GM12878 (cell line): ENCODE data around the gene PRKN. TPM values are rescaled to one million over a fixed set of nuclear protein-coding genes. Genes with fewer than 3 reads are reported as not detected.

Experiments used
- ATAC-seq: fragments of 200-7000 bp; cut with Tn5 transposase; 3 replicates; pipeline ENCODE4 v1.9.1; 2020; ENCODE audit warnings: mild to moderate bottlenecking, moderate library complexity
- BruUV-seq: library from RNA; stranded (reverse); fragments of 400-500 nt; replicated peaks from 2 replicates; lab custom pipeline; 2021; lab: Mats Ljungman, UMichigan
- CTCF ChIA-PET: fragments of 300-600 bp; sonication (Branson Sonifier 250); formaldehyde crosslinking; extraction: SDS; loops from one replicate; lab custom pipeline; 2021; ENCODE audit warnings: inconsistent platforms; lab: Yijun Ruan, JAX
- POLR2A ChIA-PET: fragments of 350-600 bp; formaldehyde crosslinking; extraction: SDS; loops from one replicate; lab custom pipeline; 2021; ENCODE audit warnings: inconsistent platforms; lab: Charles Lee
- RAD21 ChIA-PET: fragments of 300-600 bp; sonication (Branson Sonifier 250); formaldehyde crosslinking; loops from one replicate; lab custom pipeline; 2023; ENCODE audit warnings: antibody characterized with exemption; ENCODE audit not compliant: unreplicated experiment; lab: Charles Lee
- SMC1A ChIA-PET: fragments of 300-600 bp; sonication (Branson Sonifier 250); formaldehyde crosslinking; loops from one replicate; lab custom pipeline; 2023; ENCODE audit not compliant: unreplicated experiment, uncharacterized antibody; lab: Charles Lee
- DNase-seq: peaks from one replicate; pipeline ENCODE4 v3.0.0-alpha.2; 2011; ENCODE audit warnings: low read depth, low spot score
- FAIRE-seq: peaks from 3 replicates; lab custom pipeline; 2011; peaks lifted over from hg19 to GRCh38; lab: Jason Lieb, UNC
- H2AFZ ChIP-seq: 2 replicates; pipeline ENCODE4 v1.6.0; 2011; ENCODE audit warnings: low read depth, low read length, control low read depth; ENCODE audit not compliant: control insufficient read depth
- H3K27ac ChIP-seq: 2 replicates; pipeline ENCODE4 v1.5.1; 2011; ENCODE audit warnings: control low read depth; ENCODE audit not compliant: control insufficient read depth, insufficient read depth
- H3K27me3 ChIP-seq, 2 experiments: replicated peaks in 1 of 2; 2 replicates each; pipeline versions ENCODE4 v1.6.0 to v1.6.1; 2011; ENCODE audit warnings: low read length in 1 of 2; ENCODE audit not compliant: control insufficient read depth in 2 of 2, insufficient read depth in 2 of 2
- H3K36me3 ChIP-seq, 2 experiments: 2 replicates each; pipeline ENCODE4 v1.5.1; 2011; ENCODE audit warnings: low read length in 1 of 2; ENCODE audit not compliant: control insufficient read depth in 2 of 2, insufficient read depth in 2 of 2
- H3K4me1 ChIP-seq: 2 replicates; pipeline ENCODE4 v1.6.1; 2011; ENCODE audit warnings: mild to moderate bottlenecking, low read length, moderate library complexity, mixed read lengths; ENCODE audit not compliant: control insufficient read depth, insufficient read depth
- H3K4me2 ChIP-seq: 2 replicates; pipeline ENCODE4 v1.6.0; 2011; ENCODE audit warnings: control low read depth; ENCODE audit not compliant: control insufficient read depth, insufficient read depth
- H3K4me3 ChIP-seq: fragments of 200-600 bp; sonication (generic); 2 replicates; pipeline ENCODE4 v1.5.1; 2016
- H3K79me2 ChIP-seq: 2 replicates; pipeline ENCODE4 v1.6.0; 2011; ENCODE audit warnings: low read length; ENCODE audit not compliant: control insufficient read depth, insufficient read depth
- H3K9ac ChIP-seq: 2 replicates; pipeline ENCODE4 v1.8.0; 2011; ENCODE audit warnings: low read length, control low read depth, mixed read lengths; ENCODE audit not compliant: control insufficient read depth, insufficient read depth
- H3K9me3 ChIP-seq: replicated peaks from 3 replicates; pipeline ENCODE4 v1.5.1; 2011; ENCODE audit warnings: mild to moderate bottlenecking, low read length; ENCODE audit not compliant: control insufficient read depth, insufficient read depth
- H4K20me1 ChIP-seq: 2 replicates; pipeline ENCODE4 v1.6.0; 2011; ENCODE audit not compliant: control insufficient read depth, insufficient read depth
- ATF7 ChIP-seq: fragments of 450-650 bp; IDR thresholded peaks from 2 replicates; pipeline ENCODE4 v1.6.1; 2016; ENCODE audit warnings: low read depth, mild to moderate bottlenecking
- EGR1 ChIP-seq, 2 experiments: IDR thresholded peaks; 1 replicate in 1 of 2; 2 replicates in 1 of 2; pipeline ENCODE4 v1.6.1; 2011 to 2012; ENCODE audit warnings: low read depth in 2 of 2, low read length in 2 of 2, borderline replicate concordance in 1 of 2, mild to moderate bottlenecking in 1 of 2, moderate library complexity in 1 of 2
- ESRRA ChIP-seq: IDR thresholded peaks from 2 replicates; pipeline ENCODE4 v1.6.1; 2012; ENCODE audit warnings: mild to moderate bottlenecking, low read length, improper control_type of control experiment
- JUNB ChIP-seq: IDR thresholded peaks from 2 replicates; pipeline ENCODE4 v1.6.1; 2016; ENCODE audit warnings: antibody characterized with exemption, mild to moderate bottlenecking
- MXI1 ChIP-seq: fragments of 150-350 bp; IDR thresholded peaks from 2 replicates; pipeline ENCODE4 v1.6.1; 2011; ENCODE audit warnings: low read depth, mild to moderate bottlenecking, inconsistent platforms, low read length, improper control_type of control experiment
- MYB ChIP-seq: fragments of 150-350 bp; IDR thresholded peaks from 2 replicates; pipeline ENCODE4 v1.6.1; 2014; ENCODE audit warnings: mild to moderate bottlenecking, low read depth, low read length, borderline replicate concordance
- PAX8 ChIP-seq: fragments of 450-650 bp; IDR thresholded peaks from 2 replicates; pipeline ENCODE4 v1.6.1; 2017; ENCODE audit warnings: mild to moderate bottlenecking, moderate library complexity
- RAD51 ChIP-seq: fragments of 450-650 bp; IDR thresholded peaks from 2 replicates; pipeline ENCODE4 v1.6.1; 2016; ENCODE audit warnings: moderate library complexity, mild to moderate bottlenecking, inconsistent platforms
- RCOR1 ChIP-seq: conservative IDR thresholded peaks from 2 replicates; pipeline ENCODE4 v1.6.1; 2012; ENCODE audit warnings: low read depth, low read length, improper control_type of control experiment
- SUPT20H ChIP-seq: IDR thresholded peaks from 2 replicates; pipeline ENCODE4 v1.6.1; 2011; ENCODE audit warnings: low read depth, mild to moderate bottlenecking, low read length, moderate library complexity, borderline replicate concordance; ENCODE audit not compliant: control insufficient read depth
- TCF12 ChIP-seq: IDR thresholded peaks from 2 replicates; pipeline ENCODE4 v1.6.1; 2011; ENCODE audit warnings: low read depth, mild to moderate bottlenecking, low read length
- TCF3 ChIP-seq: IDR thresholded peaks from 2 replicates; pipeline ENCODE4 v1.6.1; 2012; ENCODE audit warnings: low read depth, mild to moderate bottlenecking, low read length, borderline replicate concordance; ENCODE audit not compliant: insufficient read depth
- WGBS: methylation state at CpG from one replicate; pipeline ENCODE4 v1.1.6; 2016; ENCODE audit warnings: low lambda C conversion rate; ENCODE audit not compliant: insufficient replicate concordance, insufficient coverage; ENCODE audit errors: missing lambda C conversion rate; 5-methylcytosine and 5-hydroxymethylcytosine counted together
- in situ Hi-C: fragments of 300-500 bp; cut with MboI; formaldehyde crosslinking; loops from 9 replicates; pipeline ENCODE4 v1.14.3; 2018; ENCODE audit warnings: mixed read lengths
- intact Hi-C: fragments of 100-400 bp; cut with micrococcal nuclease; formaldehyde crosslinking; loops from one replicate; pipeline ENCODE4 v1.14.2; 2022; ENCODE audit not compliant: unreplicated experiment
- polyA plus RNA-seq, 11 experiments: library from polyadenylated mRNA; depleted of rRNA in 4 of 11; unstranded in 6 of 11; stranded (reverse) in 5 of 11; fragments of >200 nt; fragmentation: Nextera tagmentation in 4 of 11; fragmentation: Illumina TruSeq in 1 of 11; extraction: Ambion mirVana in 4 of 11; extraction: Trizol in 1 of 11; gene quantifications; 1 replicate in 1 of 11; 2 replicates in 10 of 11; pipeline versions ENCODE4 v1.2.1 to v1.2.3, GENCODE V29; 2011 to 2016; ENCODE audit warnings: inconsistent platforms in 2 of 11, missing spikeins in 2 of 11, low read depth in 1 of 11
- total RNA-seq, 4 experiments: library from RNA; depleted of rRNA in 3 of 4; stranded (reverse); fragments of >200 nt in 3 of 4; fragmentation: Illumina TruSeq in 1 of 4; extraction: Trizol in 1 of 4; gene quantifications; 2 replicates each; pipeline versions ENCODE4 v1.2.1 to v1.2.3, GENCODE V29; 2013 to 2021

The PRKN gene
- total and polyA plus RNA-seq, 10 of the 15 experiments (the other 5 are each of a cell fraction or from before 2014, with no cell fraction given): 0.06 to 0.09 TPM; not detected in 8

GRCh38 chr6:162627362-162627761 is 100.2 kb downstream of the PRKN start:
- no TSS peak for BruUV-seq
- no peak for DNase-seq
- ATAC-seq: no peak
- intact Hi-C loops: no loop called here
- ChIA-PET CTCF (no interaction called here), POLR2A (no interaction called here), RAD21 (no interaction called here), SMC1A (no interaction called here)
- no peaks in the 10 kb centered on the region for H3K9me3 ChIP-seq
- H3K27me3 ChIP-seq: no peaks in the 10 kb centered on the region
- FAIRE-seq: no peak
- H2AFZ ChIP-seq: no peak overlapping the region
- H3K4me1 ChIP-seq: no peaks in the 10 kb centered on the region
- in situ Hi-C loops: no loop called here
- no peaks in the 10 kb centered on the region for H4K20me1 ChIP-seq
- WGBS: 1% methylated on average over 4 of the region's 4 CpGs
- H3K79me2 ChIP-seq: no peaks in the 10 kb centered on the region
- H3K36me3 ChIP-seq: no peaks in the 10 kb centered on the region
- no peak overlapping the region for H3K4me2 ChIP-seq
- H3K4me3 ChIP-seq: no peak overlapping the region
- no peak for TF ChIP-seq EGR1 (IDR thresholded peaks at IDR 0.05; ENCODE audit: borderline replicate concordance in 1 of 2, low read depth in 2 of 2, low read length in 2 of 2)
- TF ChIP-seq PAX8: no peak
- TF ChIP-seq ESRRA: no peak
- no peak for TF ChIP-seq MYB
- TF ChIP-seq RCOR1: no peak
- TF ChIP-seq TCF12: no peak
- no peak for TF ChIP-seq JUNB
- TF ChIP-seq MXI1: no peak
- no peak for TF ChIP-seq ATF7
- no peak for TF ChIP-seq SUPT20H
- no peak for TF ChIP-seq RAD51
- no peak for TF ChIP-seq TCF3
- TF ChIP-seq, all 136 proteins: peak for 0
- no peak overlapping the region for H3K9ac ChIP-seq
- H3K27ac ChIP-seq: no peak overlapping the region
